ENCODE results near the gene CD109. TPM values are rescaled to one million over a fixed set of nuclear protein-coding genes. Genes with fewer than 3 reads are reported as not detected.
A peak's percentile ranks its signal among the peaks of the same experiment; 100 is the strongest.

CD109 gene
- total RNA-seq, 1 donor from 2014 or later, result 3.8 TPM

DNA sequence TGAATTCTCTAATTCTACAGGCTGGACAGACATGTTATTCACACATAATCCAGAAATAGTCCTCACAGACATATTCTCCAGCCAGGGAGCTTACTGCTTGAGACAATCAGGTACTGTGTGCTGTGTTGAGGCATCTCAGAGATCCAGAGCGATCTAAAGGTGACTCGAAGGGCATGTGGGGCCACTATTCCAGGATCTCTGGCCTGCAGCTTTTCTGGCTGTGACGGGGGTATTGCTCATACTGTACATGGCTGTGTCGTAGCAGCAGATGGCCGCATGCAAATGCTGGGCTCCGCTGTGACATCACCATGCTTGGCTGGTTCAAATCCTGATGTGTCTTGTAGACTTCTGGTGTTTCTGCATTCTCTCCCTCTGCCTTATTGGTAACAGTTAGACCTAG is 37.8 kb downstream of the CD109 start:
- TF ChIP-seq, protein P1, sequence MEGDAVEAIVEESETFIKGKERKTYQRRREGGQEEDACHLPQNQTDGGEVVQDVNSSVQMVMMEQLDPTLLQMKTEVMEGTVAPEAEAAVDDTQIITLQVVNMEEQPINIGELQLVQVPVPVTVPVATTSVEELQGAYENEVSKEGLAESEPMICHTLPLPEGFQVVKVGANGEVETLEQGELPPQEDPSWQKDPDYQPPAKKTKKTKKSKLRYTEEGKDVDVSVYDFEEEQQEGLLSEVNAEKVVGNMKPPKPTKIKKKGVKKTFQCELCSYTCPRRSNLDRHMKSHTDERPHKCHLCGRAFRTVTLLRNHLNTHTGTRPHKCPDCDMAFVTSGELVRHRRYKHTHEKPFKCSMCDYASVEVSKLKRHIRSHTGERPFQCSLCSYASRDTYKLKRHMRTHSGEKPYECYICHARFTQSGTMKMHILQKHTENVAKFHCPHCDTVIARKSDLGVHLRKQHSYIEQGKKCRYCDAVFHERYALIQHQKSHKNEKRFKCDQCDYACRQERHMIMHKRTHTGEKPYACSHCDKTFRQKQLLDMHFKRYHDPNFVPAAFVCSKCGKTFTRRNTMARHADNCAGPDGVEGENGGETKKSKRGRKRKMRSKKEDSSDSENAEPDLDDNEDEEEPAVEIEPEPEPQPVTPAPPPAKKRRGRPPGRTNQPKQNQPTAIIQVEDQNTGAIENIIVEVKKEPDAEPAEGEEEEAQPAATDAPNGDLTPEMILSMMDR (IDR thresholded peaks at IDR 0.05; ENCODE audit: unreplicated experiment), result no peak
- H3K4me1 Mint-ChIP-seq, result peaks cover 25% of the 10 kb centered on the region
- no peak overlapping the region for H3K4me3 Mint-ChIP-seq
- no peaks in the 10 kb centered on the region for H3K9me3 Mint-ChIP-seq
- no peaks in the 10 kb centered on the region for H3K36me3 Mint-ChIP-seq
- no peak overlapping the region for H3K27ac Mint-ChIP-seq
- no peaks in the 10 kb centered on the region for H3K27me3 Mint-ChIP-seq (ENCODE audit: low read depth)
- no peak for DNase-seq (ENCODE audit: low spot score in 2 of 2, unreplicated experiment in 2 of 2)

DNA sequence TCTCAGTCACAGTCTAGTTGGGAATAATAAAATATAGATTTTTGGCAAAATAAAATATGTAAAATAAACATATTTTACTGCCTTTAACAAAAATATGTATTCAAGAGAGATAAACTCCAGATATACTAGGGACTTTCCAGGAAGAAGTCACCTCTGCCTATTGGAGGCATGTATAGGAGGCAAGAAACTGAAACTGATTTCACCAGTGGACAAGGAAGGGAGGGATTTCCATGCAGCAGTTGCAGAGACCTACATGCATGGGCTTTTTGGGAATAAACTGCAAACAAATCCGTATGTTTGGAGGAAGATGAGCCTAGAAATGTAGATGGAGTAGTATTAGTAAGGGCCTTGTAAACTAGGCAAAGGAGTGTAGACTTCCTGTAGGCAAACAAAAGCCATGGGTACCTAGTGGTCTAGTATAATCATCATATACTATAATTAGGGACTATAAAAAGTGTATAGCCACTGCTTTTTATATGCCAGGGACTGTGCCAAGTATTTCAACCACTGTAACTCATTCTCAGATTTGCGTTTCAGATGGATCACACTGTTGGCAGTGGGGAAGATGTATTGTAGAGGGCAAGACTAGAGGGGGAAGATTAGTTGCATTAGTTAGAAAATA is 38.9 kb downstream of the CD109 start:
- no peaks in the 10 kb centered on the region for H3K9me3 Mint-ChIP-seq
- H3K27ac Mint-ChIP-seq, result no peak overlapping the region
- peaks cover 27% of the 10 kb centered on the region for H3K4me1 Mint-ChIP-seq
- no peak for DNase-seq (ENCODE audit: low spot score in 2 of 2, unreplicated experiment in 2 of 2)
- H3K27me3 Mint-ChIP-seq (ENCODE audit: low read depth), result no peaks in the 10 kb centered on the region
- H3K36me3 Mint-ChIP-seq, result no peaks in the 10 kb centered on the region
- TF ChIP-seq, protein P1 (IDR thresholded peaks at IDR 0.05; ENCODE audit: unreplicated experiment), result no peak
- H3K4me3 Mint-ChIP-seq, result no peak overlapping the region

DNA sequence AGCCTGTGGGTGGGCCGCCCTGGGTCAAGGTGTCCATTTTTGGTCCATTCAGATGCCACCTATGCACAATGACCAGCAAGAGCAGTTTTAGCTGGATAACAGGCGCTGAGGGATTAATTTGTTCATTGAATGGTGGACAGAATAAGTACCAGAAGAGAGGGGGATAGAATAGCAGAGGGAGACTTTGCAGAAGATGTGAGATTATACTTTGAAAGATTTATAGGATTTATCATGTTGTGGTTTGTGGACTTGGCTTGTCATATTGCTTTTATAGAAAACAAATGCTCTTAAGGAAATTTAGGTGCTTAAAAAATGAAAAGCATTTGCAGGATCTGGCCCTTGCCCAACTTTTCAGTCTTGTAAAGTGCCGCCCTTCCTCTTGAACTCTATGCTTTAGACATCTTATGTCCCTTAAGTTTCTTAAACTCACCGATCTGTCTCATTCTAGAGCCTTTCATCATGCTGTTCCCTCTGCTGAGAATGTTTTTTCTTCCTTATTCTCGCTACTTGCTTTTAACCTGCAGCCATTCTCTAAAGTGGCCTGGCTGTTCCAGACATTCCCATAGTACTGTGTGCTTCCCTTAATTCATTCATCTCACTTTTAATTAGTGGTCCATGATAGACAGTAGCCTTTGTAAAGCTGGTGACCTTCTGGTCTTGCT is 42.5 kb downstream of the CD109 start:
- H3K27me3 Mint-ChIP-seq (ENCODE audit: low read depth), result no peaks in the 10 kb centered on the region
- H3K4me1 Mint-ChIP-seq, result peaks cover 20% of the 10 kb centered on the region
- DNase-seq (ENCODE audit: low spot score in 2 of 2, unreplicated experiment in 2 of 2), result no peak
- no peaks in the 10 kb centered on the region for H3K9me3 Mint-ChIP-seq
- no peaks in the 10 kb centered on the region for H3K36me3 Mint-ChIP-seq
- TF ChIP-seq, protein P1 (IDR thresholded peaks at IDR 0.05; ENCODE audit: unreplicated experiment), result no peak
- H3K4me3 Mint-ChIP-seq, result no peak overlapping the region
- H3K27ac Mint-ChIP-seq, result peak overlapping the region; percentile 9

DNA sequence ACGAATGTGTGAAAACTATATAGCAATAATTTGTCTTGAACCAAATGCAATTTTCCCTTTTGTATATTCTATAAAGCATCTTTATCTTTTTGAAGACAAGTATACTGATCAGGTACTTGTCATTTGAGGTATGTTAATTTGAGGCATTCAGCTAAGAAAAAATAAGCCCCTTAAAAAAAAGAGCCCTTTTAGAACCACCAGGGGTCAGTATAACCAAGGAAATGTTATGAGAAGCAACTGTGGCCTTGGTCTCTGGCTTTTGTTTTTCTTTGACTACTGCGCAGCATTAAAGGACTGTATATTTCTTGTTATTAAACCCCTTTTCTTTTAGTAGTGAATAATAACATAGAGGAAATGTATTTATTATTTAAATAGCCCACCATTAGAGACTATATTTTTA is 43.1 kb downstream of the CD109 start:
- no peak overlapping the region for H3K4me3 Mint-ChIP-seq
- no peaks in the 10 kb centered on the region for H3K27me3 Mint-ChIP-seq (ENCODE audit: low read depth)
- H3K4me1 Mint-ChIP-seq, result peaks cover 20% of the 10 kb centered on the region

DNA sequence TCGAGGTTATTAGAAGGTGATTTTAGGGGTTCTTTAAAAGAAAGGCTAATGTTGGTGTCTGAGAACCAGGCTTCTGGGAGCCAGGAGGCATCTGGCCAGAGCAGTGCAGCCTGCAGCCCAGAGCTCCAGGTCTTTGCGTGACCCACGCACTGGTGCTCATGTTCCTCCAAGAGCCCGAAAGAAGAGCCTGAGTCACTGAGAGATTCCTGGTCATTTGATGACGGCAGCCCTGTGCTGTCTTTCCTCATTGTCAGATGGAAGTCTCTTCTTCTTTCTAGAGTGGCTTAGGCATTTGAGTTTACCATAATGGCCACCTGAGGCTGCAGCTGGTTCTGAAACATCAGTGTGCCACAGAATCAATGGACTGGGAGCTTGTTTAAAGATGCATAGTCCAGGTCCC is 46.4 kb downstream of the CD109 start:
- no peaks in the 10 kb centered on the region for H3K9me3 Mint-ChIP-seq
- H3K36me3 Mint-ChIP-seq, result no peaks in the 10 kb centered on the region
- H3K27me3 Mint-ChIP-seq (ENCODE audit: low read depth), result no peaks in the 10 kb centered on the region
- H3K4me3 Mint-ChIP-seq, result no peak overlapping the region
- DNase-seq (ENCODE audit: low spot score in 2 of 2, unreplicated experiment in 2 of 2), result no peak
- H3K27ac Mint-ChIP-seq, result no peak overlapping the region
- TF ChIP-seq, protein P1 (IDR thresholded peaks at IDR 0.05; ENCODE audit: unreplicated experiment), result no peak
- H3K4me1 Mint-ChIP-seq, result peaks cover 18% of the 10 kb centered on the region

More for the DNA sequence above, 43.1 kb downstream of the CD109 start:
- TF ChIP-seq, protein P1 (IDR thresholded peaks at IDR 0.05; ENCODE audit: unreplicated experiment), result peak; percentile 90
- Mint-ChIP-seq H3K9me3 (no peaks in the 10 kb centered on the region), H3K27ac (no peak overlapping the region), H3K36me3 (no peaks in the 10 kb centered on the region)
- DNase-seq (ENCODE audit: low spot score in 2 of 2, unreplicated experiment in 2 of 2), result no peak

All from mesothelial cell of epicardium (in vitro differentiated cells).